Activated naive CD4-positive, alpha-beta T cell treated with anti-CD3 and anti-CD28 coated beads, Interleukin-2, amount 10 ng/mL, durations not matched to agents 7 days and 5 days (primary cell): Measurements from ENCODE around the gene GOT1.
A peak's percentile ranks its signal among the peaks of the same experiment; 100 is the strongest.

Source experiments
- CTCF ChIA-PET: fragments of 350-600 bp; sonication (Branson Sonifier 250); formaldehyde crosslinking; loops from one replicate; lab custom pipeline; 2021; ENCODE audit warnings: antibody characterized with exemption; lab: Charles Lee
- DNase-seq: peaks from one replicate; pipeline ENCODE4 v3.0.0-alpha.2; 2020
- H3K27ac Mint-ChIP-seq: one replicate; pipeline ENCODE4 v1.8.0; 2021; ENCODE audit warnings: mild to moderate bottlenecking, moderate library complexity, mixed read lengths
- H3K27me3 Mint-ChIP-seq: one replicate; pipeline ENCODE4 v1.8.0; 2021; ENCODE audit warnings: mild to moderate bottlenecking, mixed read lengths
- H3K36me3 Mint-ChIP-seq: one replicate; pipeline ENCODE4 v1.8.0; 2021; ENCODE audit warnings: mixed read lengths
- H3K4me1 Mint-ChIP-seq: one replicate; pipeline ENCODE4 v1.8.0; 2021; ENCODE audit warnings: mixed read lengths
- H3K4me3 Mint-ChIP-seq: one replicate; pipeline ENCODE4 v1.8.0; 2021; ENCODE audit warnings: mild to moderate bottlenecking, moderate library complexity, mixed read lengths
- H3K9me3 Mint-ChIP-seq: one replicate; pipeline ENCODE4 v1.8.0; 2021; ENCODE audit warnings: mixed read lengths

GOT1 gene

GRCh38 chr10:99427566-99428190 is 2.7 kb downstream of the GOT1 start:
- Mint-ChIP-seq H3K4me3 (no peak overlapping the region), H3K36me3 (peaks cover 10% of the 10 kb centered on the region), H3K4me1 (peaks cover 31% of the 10 kb centered on the region), H3K27ac (no peak overlapping the region), H3K27me3 (no peaks in the 10 kb centered on the region), H3K9me3 (no peaks in the 10 kb centered on the region)
- no peak for DNase-seq
- CTCF ChIA-PET, result no interaction called here

GRCh38 chr10:99426689-99427088 is 3.7 kb downstream of the GOT1 start:
- Mint-ChIP-seq H3K4me3 (no peak overlapping the region), H3K27me3 (no peaks in the 10 kb centered on the region), H3K4me1 (peaks cover 21% of the 10 kb centered on the region), H3K36me3 (peaks cover 10% of the 10 kb centered on the region), H3K9me3 (no peaks in the 10 kb centered on the region), H3K27ac (no peak overlapping the region)
- CTCF ChIA-PET, result no interaction called here
- DNase-seq, result no peak

- H3K9me3 Mint-ChIP-seq, result no peaks in the 10 kb centered on the region
- H3K4me1 Mint-ChIP-seq, result peaks cover 15% of the 10 kb centered on the region
- H3K36me3 Mint-ChIP-seq, result peaks cover 13% of the 10 kb centered on the region
- CTCF ChIA-PET, result interaction anchor here (0.9 kb wide), 1 partner anchor 11 kb away, joined by 3 read pairs; no protein-coding TSS in a partner anchor
- H3K27me3 Mint-ChIP-seq, result no peaks in the 10 kb centered on the region
- no peak for DNase-seq
- no peak overlapping the region for H3K27ac Mint-ChIP-seq
- no peak overlapping the region for H3K4me3 Mint-ChIP-seq
Observed at GRCh38 chr10:99425204-99425603, 5.2 kb downstream of the GOT1 start.

- Mint-ChIP-seq H3K27me3 (no peaks in the 10 kb centered on the region), H3K4me1 (peaks cover 11% of the 10 kb centered on the region), H3K4me3 (no peak overlapping the region), H3K27ac (no peak overlapping the region), H3K9me3 (no peaks in the 10 kb centered on the region), H3K36me3 (peaks cover 15% of the 10 kb centered on the region)
- DNase-seq, result no peak
- CTCF ChIA-PET, result interaction anchor here (0.9 kb wide), 1 partner anchor 11 kb away, joined by 3 read pairs; no protein-coding TSS in a partner anchor
Observed at GRCh38 chr10:99424656-99425055, 5.8 kb downstream of the GOT1 start.

- DNase-seq, result no peak
- no peaks in the 10 kb centered on the region for H3K9me3 Mint-ChIP-seq
- no peaks in the 10 kb centered on the region for H3K27me3 Mint-ChIP-seq
- no peaks in the 10 kb centered on the region for H3K4me1 Mint-ChIP-seq
- H3K27ac Mint-ChIP-seq, result no peak overlapping the region
- H3K36me3 Mint-ChIP-seq, result peaks cover 29% of the 10 kb centered on the region
- CTCF ChIA-PET, result interaction anchor here (1.3 kb wide), 1 partner anchor 13 kb away, joined by 4 read pairs; no protein-coding TSS in a partner anchor
- H3K4me3 Mint-ChIP-seq, result no peak overlapping the region
Observed at GRCh38 chr10:99422529-99423096, 7.8 kb downstream of the GOT1 start.

- CTCF ChIA-PET, result no interaction called here
- Mint-ChIP-seq H3K36me3 (peaks cover 35% of the 10 kb centered on the region), H3K4me1 (no peaks in the 10 kb centered on the region), H3K9me3 (no peaks in the 10 kb centered on the region), H3K27ac (no peak overlapping the region), H3K27me3 (no peaks in the 10 kb centered on the region), H3K4me3 (no peak overlapping the region)
- no peak for DNase-seq
Observed at GRCh38 chr10:99421233-99421739, 9.1 kb downstream of the GOT1 start.

- no peak for DNase-seq
- no peaks in the 10 kb centered on the region for H3K4me1 Mint-ChIP-seq
- peaks cover 32% of the 10 kb centered on the region for H3K36me3 Mint-ChIP-seq
- H3K4me3 Mint-ChIP-seq, result no peak overlapping the region
- no peaks in the 10 kb centered on the region for H3K27me3 Mint-ChIP-seq
- H3K27ac Mint-ChIP-seq, result no peak overlapping the region
- H3K9me3 Mint-ChIP-seq, result no peaks in the 10 kb centered on the region
- CTCF ChIA-PET, result interaction anchor here (1.2 kb wide), 1 partner anchor 17 kb away, joined by 4 read pairs; no protein-coding TSS in a partner anchor
Observed at GRCh38 chr10:99419688-99420087, 10.7 kb downstream of the GOT1 start.

- peak overlapping the region; percentile 11 for H3K27ac Mint-ChIP-seq
- no peaks in the 10 kb centered on the region for H3K9me3 Mint-ChIP-seq
- DNase-seq, result no peak
- H3K4me3 Mint-ChIP-seq, result no peak overlapping the region
- CTCF ChIA-PET, result no interaction called here
- no peaks in the 10 kb centered on the region for H3K4me1 Mint-ChIP-seq
- peaks cover 30% of the 10 kb centered on the region for H3K36me3 Mint-ChIP-seq
- H3K27me3 Mint-ChIP-seq, result no peaks in the 10 kb centered on the region
Observed at GRCh38 chr10:99418910-99419624, 11.4 kb downstream of the GOT1 start.

- H3K4me1 Mint-ChIP-seq, result no peaks in the 10 kb centered on the region
- no peaks in the 10 kb centered on the region for H3K9me3 Mint-ChIP-seq
- no peak overlapping the region for H3K27ac Mint-ChIP-seq
- peaks cover 12% of the 10 kb centered on the region for H3K36me3 Mint-ChIP-seq
- CTCF ChIA-PET, result no interaction called here
- H3K27me3 Mint-ChIP-seq, result no peaks in the 10 kb centered on the region
- H3K4me3 Mint-ChIP-seq, result no peak overlapping the region
- no peak for DNase-seq
Observed at GRCh38 chr10:99412099-99412498, 18.3 kb downstream of the GOT1 start.

- peaks cover 12% of the 10 kb centered on the region for H3K36me3 Mint-ChIP-seq
- CTCF ChIA-PET, result no interaction called here
- no peaks in the 10 kb centered on the region for H3K9me3 Mint-ChIP-seq
- no peaks in the 10 kb centered on the region for H3K27me3 Mint-ChIP-seq
- no peak overlapping the region for H3K4me3 Mint-ChIP-seq
- DNase-seq, result no peak
- H3K27ac Mint-ChIP-seq, result no peak overlapping the region
- H3K4me1 Mint-ChIP-seq, result no peaks in the 10 kb centered on the region
Observed at GRCh38 chr10:99411546-99411945, 18.9 kb downstream of the GOT1 start.

- H3K4me3 Mint-ChIP-seq, result no peak overlapping the region
- CTCF ChIA-PET, result no interaction called here
- no peaks in the 10 kb centered on the region for H3K4me1 Mint-ChIP-seq
- peaks cover 8% of the 10 kb centered on the region for H3K36me3 Mint-ChIP-seq
- no peaks in the 10 kb centered on the region for H3K9me3 Mint-ChIP-seq
- H3K27me3 Mint-ChIP-seq, result no peaks in the 10 kb centered on the region
- no peak for DNase-seq
- no peak overlapping the region for H3K27ac Mint-ChIP-seq
Observed at GRCh38 chr10:99410876-99411275, 19.5 kb downstream of the GOT1 start.

GRCh38 chr10:99410146-99410545 is 20.3 kb downstream of the GOT1 start:
- Mint-ChIP-seq H3K9me3 (no peaks in the 10 kb centered on the region), H3K27me3 (no peaks in the 10 kb centered on the region), H3K27ac (no peak overlapping the region), H3K4me3 (no peak overlapping the region), H3K36me3 (peaks cover 12% of the 10 kb centered on the region), H3K4me1 (no peaks in the 10 kb centered on the region)
- DNase-seq, result no peak
- CTCF ChIA-PET, result interaction anchor here (0.6 kb wide), 1 partner anchor 77 kb away, joined by 3 read pairs; no protein-coding TSS in a partner anchor

GRCh38 chr10:99406149-99406548 is 24.3 kb downstream of the GOT1 start:
- CTCF ChIA-PET, result no interaction called here
- peaks cover 22% of the 10 kb centered on the region for H3K36me3 Mint-ChIP-seq
- H3K4me1 Mint-ChIP-seq, result no peaks in the 10 kb centered on the region
- no peaks in the 10 kb centered on the region for H3K27me3 Mint-ChIP-seq
- H3K9me3 Mint-ChIP-seq, result no peaks in the 10 kb centered on the region
- no peak overlapping the region for H3K4me3 Mint-ChIP-seq
- no peak for DNase-seq
- H3K27ac Mint-ChIP-seq, result no peak overlapping the region

GRCh38 chr10:99403674-99404073 is 26.8 kb downstream of the GOT1 start:
- Mint-ChIP-seq H3K4me3 (no peak overlapping the region), H3K27ac (no peak overlapping the region), H3K27me3 (no peaks in the 10 kb centered on the region), H3K4me1 (no peaks in the 10 kb centered on the region), H3K36me3 (peaks cover 21% of the 10 kb centered on the region), H3K9me3 (no peaks in the 10 kb centered on the region)
- CTCF ChIA-PET, result interaction anchor here (1.0 to 2.3 kb wide), 3 partner anchors 10 to 31 kb away, joined by 3 to 7 read pairs (median 3); no protein-coding TSS in a partner anchor
- no peak for DNase-seq
